T1000 (cell line): ENCODE results near the gene HTR7.

Source experiments
- DNase-seq: peaks from one replicate; lab custom pipeline; 2025; ENCODE audit warnings: mixed read lengths; lab: John Stamatoyannopoulos, UW

Gene HTR7

DNA sequence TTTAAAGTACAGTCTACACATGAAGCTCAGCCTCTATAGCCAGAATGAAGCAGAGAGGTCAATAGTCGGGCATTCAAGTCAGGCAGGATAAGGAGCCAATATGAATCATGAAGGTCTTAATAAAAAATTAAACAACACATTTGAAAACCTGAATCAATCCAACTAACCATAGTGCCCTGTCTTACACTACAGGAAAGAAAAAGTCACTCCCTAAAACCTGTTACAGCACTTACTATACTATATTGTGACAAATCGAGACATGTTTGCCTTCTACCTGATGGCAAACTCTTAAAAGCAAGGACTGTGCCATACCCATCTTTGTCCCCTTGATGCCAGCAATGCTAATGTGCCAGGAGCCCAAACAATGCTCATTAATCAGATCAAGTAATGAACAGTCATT is 117.6 kb downstream of the HTR7 start:
- DNase-seq = no peak

DNA sequence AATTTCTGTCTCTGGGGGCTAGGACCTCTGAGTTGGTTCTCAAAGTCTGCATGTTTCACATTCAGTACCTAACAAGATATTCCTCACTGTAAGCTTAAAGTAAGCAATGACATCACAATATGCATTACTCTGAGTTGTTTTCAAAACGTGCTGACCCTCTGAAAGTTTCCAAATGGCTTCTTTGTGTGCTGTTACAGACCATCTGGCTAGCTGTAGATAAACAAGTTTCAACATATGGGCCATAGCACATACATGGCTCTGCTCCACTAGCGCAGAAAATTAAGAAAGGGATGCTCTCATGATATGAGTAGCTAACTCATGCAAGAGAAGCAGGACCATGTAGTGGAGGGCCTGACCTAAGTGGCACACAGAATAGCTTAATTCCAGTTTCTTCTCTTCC is 119.0 kb downstream of the HTR7 start:
- DNase-seq = no peak

DNA sequence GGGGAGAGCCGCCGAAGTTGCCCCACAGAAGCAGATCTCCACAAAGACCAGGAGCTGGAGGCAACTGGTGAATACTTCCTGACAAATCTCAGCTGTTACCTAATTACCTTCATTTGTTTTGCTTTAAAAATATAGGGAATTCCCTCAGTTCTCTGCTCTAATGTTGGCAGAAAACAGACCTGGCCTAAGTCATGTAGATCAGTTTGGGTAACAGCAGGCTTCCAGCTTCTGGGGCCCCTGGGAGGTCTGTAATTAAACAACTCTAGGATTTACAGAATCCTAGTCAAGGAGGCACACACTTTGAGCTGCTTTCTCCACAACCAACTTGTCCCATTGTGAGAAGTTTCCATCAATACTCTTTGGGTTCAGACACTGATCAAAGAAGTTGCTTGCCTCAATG is 123.4 kb downstream of the HTR7 start:
- DNase-seq = no peak

DNA sequence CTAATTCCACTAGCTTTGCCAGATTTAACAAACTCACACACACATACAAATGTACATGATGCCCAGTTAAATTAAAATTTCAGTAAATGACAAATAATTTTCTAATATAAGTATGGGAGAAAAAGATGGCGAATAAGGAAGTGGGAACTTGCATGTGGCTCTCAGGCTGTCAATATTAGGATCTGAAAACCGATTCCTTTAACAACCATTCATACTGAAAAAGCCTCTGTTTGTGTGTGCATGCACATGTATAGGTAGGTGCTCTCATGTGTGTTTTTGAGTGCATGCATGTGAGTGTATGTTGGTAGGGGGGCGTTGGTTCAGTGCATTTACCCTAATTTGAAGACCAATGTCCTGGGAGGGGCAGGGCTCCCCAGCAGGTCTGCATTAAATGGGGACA is 125.3 kb downstream of the HTR7 start:
- DNase-seq = no peak

GRCh38 chr10:90723416-90724068 is 134.3 kb downstream of the HTR7 start:
- DNase-seq = no peak

- no peak for DNase-seq
Observed at GRCh38 chr10:90722832-90723231, 135.0 kb downstream of the HTR7 start.

DNA sequence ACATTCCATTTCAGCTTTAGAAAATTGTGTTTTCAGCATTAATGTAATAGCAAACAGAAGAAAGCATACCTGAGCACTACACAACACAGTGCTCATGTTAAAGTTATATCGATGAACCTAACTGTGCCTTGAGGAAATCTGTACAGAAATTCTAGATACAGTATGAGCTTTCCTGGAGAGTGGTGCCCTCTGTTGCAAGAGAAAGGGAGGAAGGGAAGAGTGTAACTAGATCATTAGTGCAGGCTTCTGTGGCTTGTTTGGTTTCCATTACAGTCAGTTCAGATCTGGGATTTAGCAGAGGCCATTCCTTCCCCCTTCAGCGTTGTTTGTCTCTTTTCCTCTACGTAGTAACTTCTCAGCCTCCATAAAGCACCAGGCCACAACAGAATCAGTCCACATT is 139.7 kb downstream of the HTR7 start:
- no peak for DNase-seq

GRCh38 chr10:90712529-90712928 is 145.3 kb downstream of the HTR7 start:
- DNase-seq = no peak

GRCh38 chr10:90709727-90710126 is 148.1 kb downstream of the HTR7 start:
- no peak for DNase-seq

GRCh38 chr10:90707657-90708056 is 150.2 kb downstream of the HTR7 start:
- DNase-seq = no peak

DNA sequence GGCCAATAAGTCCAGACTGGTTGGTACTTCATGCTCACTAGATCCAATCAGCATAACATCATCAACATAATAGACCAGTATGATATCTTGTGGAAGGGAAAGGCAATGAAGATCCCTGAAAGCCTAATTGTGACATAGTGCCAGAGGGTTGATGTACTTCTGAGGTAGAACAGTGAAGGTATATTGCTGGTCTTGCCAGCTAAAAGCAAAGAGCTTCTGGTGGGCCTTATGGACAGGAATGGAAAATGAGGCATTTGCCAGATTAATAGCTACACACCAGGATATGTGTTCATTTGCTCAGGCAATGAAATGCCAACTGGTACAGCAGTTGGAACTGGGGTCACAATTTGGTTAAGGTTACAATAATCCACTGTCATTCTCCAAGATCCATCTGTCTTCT is 156.4 kb downstream of the HTR7 start:
- DNase-seq = no peak

GRCh38 chr10:90695915-90696676 is 161.7 kb downstream of the HTR7 start:
- no peak for DNase-seq
